IPS DF 6.9 (cell line): ENCODE data around the gene ZNF365.
"Not testable (repeated sequence)": the region's sequence is repeated elsewhere in the genome, so short reads cannot be mapped to it uniquely, and the experiment has no call there.

Experiments
- DNase-seq: peaks from one replicate; pipeline ENCODE4 v3.0.0-alpha.2; 2013; ENCODE audit warnings: low read depth, low spot score
- H3K27ac ChIP-seq: one replicate; pipeline ENCODE4 v1.5.1; 2013; ENCODE audit warnings: low read length, control low read depth
- H3K27me3 ChIP-seq: 2 replicates; pipeline ENCODE4 v1.6.1; 2013; ENCODE audit warnings: mild to moderate bottlenecking, low read length; ENCODE audit not compliant: control insufficient read depth, insufficient read depth
- H3K36me3 ChIP-seq: 2 replicates; pipeline ENCODE4 v1.6.1; 2013; ENCODE audit warnings: low read length; ENCODE audit not compliant: control insufficient read depth, insufficient read depth
- H3K4me1 ChIP-seq: 2 replicates; pipeline ENCODE4 v1.6.1; 2013; ENCODE audit warnings: low read length; ENCODE audit not compliant: control insufficient read depth, insufficient read depth
- H3K4me3 ChIP-seq: 2 replicates; pipeline ENCODE4 v1.5.1; 2013; ENCODE audit warnings: mild to moderate bottlenecking, low read length
- H3K9me3 ChIP-seq: 2 replicates; pipeline ENCODE4 v1.6.1; 2013; ENCODE audit warnings: low read length, inconsistent platforms; ENCODE audit not compliant: control insufficient read depth, insufficient read depth
- WGBS: extraction: QIAGEN DNeasy Blood & Tissue Kit; methylation state at CpG from one replicate; pipeline ENCODE4 v1.1.7; 2013; ENCODE audit warnings: mixed read lengths, missing lambda C conversion rate; ENCODE audit not compliant: insufficient read length, insufficient coverage; 5-methylcytosine and 5-hydroxymethylcytosine counted together

The ZNF365 gene

GRCh38 chr10:62377966-62378365 lies 3.8 kb downstream of the ZNF365 start:
- peaks cover 2% of the 10 kb centered on the region; the same call in 1 of the 2 replicates for H3K4me1 ChIP-seq
- no peaks in the 10 kb centered on the region for H3K9me3 ChIP-seq
- H3K4me3 ChIP-seq = no peak overlapping the region
- no peaks in the 10 kb centered on the region for H3K36me3 ChIP-seq
- peaks cover 4% of the 10 kb centered on the region; the same call in 1 of the 2 replicates for H3K27me3 ChIP-seq
- no peak overlapping the region for H3K27ac ChIP-seq
- no CpG with 5 or more reads among the region's 6 CpGs for WGBS
- no peak for DNase-seq

- H3K9me3 ChIP-seq, H3K27ac ChIP-seq, H3K27me3 ChIP-seq, H3K4me1 ChIP-seq, DNase-seq, H3K36me3 ChIP-seq, H3K4me3 ChIP-seq: not testable (repeated sequence)
- whole genome bisulfite sequencing = no CpG with 5 or more reads among the region's 6 CpGs
Measured at GRCh38 chr10:62378877-62379276, 4.7 kb downstream of the ZNF365 start.

- Histone ChIP-seq H3K4me3 (no peak overlapping the region), H3K27me3 (no peaks in the 10 kb centered on the region), H3K27ac (no peak overlapping the region), H3K36me3 (no peaks in the 10 kb centered on the region), H3K4me1 (no peaks in the 10 kb centered on the region), H3K9me3 (no peaks in the 10 kb centered on the region)
- DNase-seq = no peak
- no CpG with 5 or more reads among the region's 4 CpGs for WGBS
Measured at GRCh38 chr10:62379394-62379793, 5.2 kb downstream of the ZNF365 start.

GRCh38 chr10:62380016-62380415 lies 5.8 kb downstream of the ZNF365 start:
- H3K36me3 ChIP-seq = no peaks in the 10 kb centered on the region
- no peak overlapping the region for H3K27ac ChIP-seq
- H3K4me3 ChIP-seq = no peak overlapping the region
- H3K9me3 ChIP-seq = no peaks in the 10 kb centered on the region
- no peak for DNase-seq
- H3K4me1 ChIP-seq = no peaks in the 10 kb centered on the region
- WGBS = no CpG with 5 or more reads among the region's 1 CpG
- H3K27me3 ChIP-seq = no peaks in the 10 kb centered on the region

- Histone ChIP-seq H3K27me3 (no peaks in the 10 kb centered on the region), H3K4me1 (no peaks in the 10 kb centered on the region), H3K4me3 (no peak overlapping the region), H3K36me3 (no peaks in the 10 kb centered on the region), H3K9me3 (no peaks in the 10 kb centered on the region), H3K27ac (no peak overlapping the region)
- DNase-seq = no peak
- WGBS = no CpG with 5 or more reads among the region's 6 CpGs
Measured at GRCh38 chr10:62381385-62382102, 7.4 kb downstream of the ZNF365 start.

- Histone ChIP-seq H3K27ac (no peak overlapping the region), H3K36me3 (no peaks in the 10 kb centered on the region), H3K27me3 (no peaks in the 10 kb centered on the region), H3K4me1 (no peaks in the 10 kb centered on the region), H3K4me3 (no peak overlapping the region), H3K9me3 (no peaks in the 10 kb centered on the region)
- DNase-seq = no peak
- WGBS = no CpG with 5 or more reads among the region's 4 CpGs
Measured at GRCh38 chr10:62382831-62383230, 8.7 kb downstream of the ZNF365 start.

- no peaks in the 10 kb centered on the region for H3K36me3 ChIP-seq
- no CpG with 5 or more reads among the region's 5 CpGs for WGBS
- no peak overlapping the region for H3K4me3 ChIP-seq
- no peaks in the 10 kb centered on the region for H3K27me3 ChIP-seq
- no peak overlapping the region for H3K27ac ChIP-seq
- no peak for DNase-seq
- H3K9me3 ChIP-seq = no peaks in the 10 kb centered on the region
- no peaks in the 10 kb centered on the region for H3K4me1 ChIP-seq
Measured at GRCh38 chr10:62384057-62384446, 9.9 kb downstream of the ZNF365 start.

GRCh38 chr10:62384447-62385081 lies 10.4 kb downstream of the ZNF365 start:
- Histone ChIP-seq H3K27me3 (no peaks in the 10 kb centered on the region), H3K27ac (no peak overlapping the region), H3K4me1 (no peaks in the 10 kb centered on the region), H3K9me3 (no peaks in the 10 kb centered on the region), H3K36me3 (no peaks in the 10 kb centered on the region), H3K4me3 (no peak overlapping the region)
- no peak for DNase-seq
- WGBS = no CpG with 5 or more reads among the region's 4 CpGs

- Histone ChIP-seq H3K4me1 (no peaks in the 10 kb centered on the region), H3K27me3 (no peaks in the 10 kb centered on the region), H3K9me3 (no peaks in the 10 kb centered on the region), H3K36me3 (no peaks in the 10 kb centered on the region), H3K27ac (no peak overlapping the region), H3K4me3 (no peak overlapping the region)
- WGBS = 100% methylated on average over 1 of the region's 4 CpGs
- DNase-seq = no peak
Measured at GRCh38 chr10:62386356-62387320, 12.5 kb downstream of the ZNF365 start.

- no peak for DNase-seq
- no peaks in the 10 kb centered on the region for H3K27me3 ChIP-seq
- no peak overlapping the region for H3K27ac ChIP-seq
- no peaks in the 10 kb centered on the region for H3K4me1 ChIP-seq
- H3K4me3 ChIP-seq = no peak overlapping the region
- no CpG with 5 or more reads among the region's 9 CpGs for whole genome bisulfite sequencing
- H3K36me3 ChIP-seq = no peaks in the 10 kb centered on the region
- H3K9me3 ChIP-seq = no peaks in the 10 kb centered on the region
Measured at GRCh38 chr10:62388328-62388727, 14.2 kb downstream of the ZNF365 start.
